ENCODE measurements around the gene ZKSCAN5. TPM values are rescaled to one million over a fixed set of nuclear protein-coding genes. Genes with fewer than 3 reads are reported as not detected.
"Not testable (repeated sequence)": the region's sequence is repeated elsewhere in the genome, so short reads cannot be mapped to it uniquely, and the experiment has no call there.

Gene ZKSCAN5
- total RNA-seq, 1 donor from 2014 or later, result 8.0 TPM

- H3K4me3 Mint-ChIP-seq, result no peak overlapping the region
- H3K4me1 Mint-ChIP-seq (ENCODE audit: low read depth), result peaks cover 43% of the 10 kb centered on the region
- peak overlapping the region; percentile 42 for H3K27ac Mint-ChIP-seq
Observed at GRCh38 chr7:99561737-99562051, 57.2 kb downstream of the ZKSCAN5 start.

GRCh38 chr7:99562114-99562784 lies 57.8 kb downstream of the ZKSCAN5 start:
- Mint-ChIP-seq H3K36me3 (ENCODE audit: low read depth) (peaks cover 48% of the 10 kb centered on the region), H3K4me3 (peak overlapping the region; percentile 63), H3K4me1 (ENCODE audit: low read depth) (peaks cover 39% of the 10 kb centered on the region)

More at GRCh38 chr7:99561737-99562051, 57.2 kb downstream of the ZKSCAN5 start:
- DNase-seq (ENCODE audit: low spot score), result no peak
- Mint-ChIP-seq H3K36me3 (ENCODE audit: low read depth) (peaks cover 48% of the 10 kb centered on the region), H3K9me3 (no peaks in the 10 kb centered on the region), H3K27me3 (ENCODE audit: insufficient read depth) (no peaks in the 10 kb centered on the region)
- intact Hi-C loops (cut with micrococcal nuclease), result no loop called here

GRCh38 chr7:99562832-99563231 lies 58.4 kb downstream of the ZKSCAN5 start:
- Mint-ChIP-seq H3K36me3 (ENCODE audit: low read depth) (peaks cover 48% of the 10 kb centered on the region), H3K9me3 (no peaks in the 10 kb centered on the region), H3K27me3 (ENCODE audit: insufficient read depth) (no peaks in the 10 kb centered on the region), H3K4me3 (peak overlapping the region; percentile 63), H3K4me1 (ENCODE audit: low read depth) (peaks cover 36% of the 10 kb centered on the region), H3K27ac (peak overlapping the region; percentile 32)
- no peak for DNase-seq (ENCODE audit: low spot score)
- intact Hi-C loops (cut with micrococcal nuclease), result no loop called here

More at GRCh38 chr7:99562114-99562784, 57.8 kb downstream of the ZKSCAN5 start:
- intact Hi-C loops (cut with micrococcal nuclease), result no loop called here
- Mint-ChIP-seq H3K9me3 (no peaks in the 10 kb centered on the region), H3K27ac (peak overlapping the region; percentile 32), H3K27me3 (ENCODE audit: insufficient read depth) (no peaks in the 10 kb centered on the region)
- DNase-seq (ENCODE audit: low spot score), result no peak

GRCh38 chr7:99563650-99564049 lies 59.2 kb downstream of the ZKSCAN5 start:
- Mint-ChIP-seq H3K36me3 (ENCODE audit: low read depth) (peaks cover 45% of the 10 kb centered on the region), H3K9me3 (no peaks in the 10 kb centered on the region), H3K4me1 (ENCODE audit: low read depth) (peaks cover 36% of the 10 kb centered on the region), H3K27me3 (ENCODE audit: insufficient read depth) (no peaks in the 10 kb centered on the region), H3K4me3 (no peak overlapping the region), H3K27ac (peak overlapping the region; percentile 61)
- DNase-seq (ENCODE audit: low spot score), result no peak
- intact Hi-C loops (cut with micrococcal nuclease), result no loop called here

- H3K9me3 Mint-ChIP-seq; H3K4me1 Mint-ChIP-seq (ENCODE audit: low read depth): not testable (repeated sequence)
- peaks cover 50% of the 10 kb centered on the region for H3K36me3 Mint-ChIP-seq (ENCODE audit: low read depth)
Observed at GRCh38 chr7:99568770-99569169, 64.3 kb downstream of the ZKSCAN5 start.

GRCh38 chr7:99571768-99572167 lies 67.3 kb downstream of the ZKSCAN5 start:
- DNase-seq (ENCODE audit: low spot score), result no peak
- Mint-ChIP-seq H3K4me1 (ENCODE audit: low read depth) (no peaks in the 10 kb centered on the region), H3K9me3 (no peaks in the 10 kb centered on the region), H3K4me3 (no peak overlapping the region), H3K27me3 (ENCODE audit: insufficient read depth) (no peaks in the 10 kb centered on the region), H3K27ac (no peak overlapping the region), H3K36me3 (ENCODE audit: low read depth) (peaks cover 32% of the 10 kb centered on the region)
- intact Hi-C loops (cut with micrococcal nuclease), result no loop called here

More at GRCh38 chr7:99568770-99569169, 64.3 kb downstream of the ZKSCAN5 start:
- DNase-seq (ENCODE audit: low spot score); H3K4me3 Mint-ChIP-seq; H3K27me3 Mint-ChIP-seq (ENCODE audit: insufficient read depth); intact Hi-C loops (cut with micrococcal nuclease); H3K27ac Mint-ChIP-seq: not testable (repeated sequence)

- Mint-ChIP-seq H3K9me3 (no peaks in the 10 kb centered on the region), H3K27ac (no peak overlapping the region), H3K36me3 (ENCODE audit: low read depth) (peaks cover 32% of the 10 kb centered on the region), H3K4me3 (no peak overlapping the region), H3K4me1 (ENCODE audit: low read depth) (no peaks in the 10 kb centered on the region), H3K27me3 (ENCODE audit: insufficient read depth) (no peaks in the 10 kb centered on the region)
- intact Hi-C loops (cut with micrococcal nuclease), result no loop called here
- no peak for DNase-seq (ENCODE audit: low spot score)
Observed at GRCh38 chr7:99573257-99573656, 68.8 kb downstream of the ZKSCAN5 start.

GRCh38 chr7:99576251-99576650 lies 71.8 kb downstream of the ZKSCAN5 start:
- H3K27me3 Mint-ChIP-seq (ENCODE audit: insufficient read depth), result peaks cover 1% of the 10 kb centered on the region
- no peak overlapping the region for H3K4me3 Mint-ChIP-seq
- no peak overlapping the region for H3K27ac Mint-ChIP-seq
- peaks cover 24% of the 10 kb centered on the region for H3K36me3 Mint-ChIP-seq (ENCODE audit: low read depth)
- H3K9me3 Mint-ChIP-seq, result no peaks in the 10 kb centered on the region
- intact Hi-C loops (cut with micrococcal nuclease), result no loop called here
- DNase-seq (ENCODE audit: low spot score), result no peak
- peaks cover 10% of the 10 kb centered on the region for H3K4me1 Mint-ChIP-seq (ENCODE audit: low read depth)

- H3K27me3 Mint-ChIP-seq (ENCODE audit: insufficient read depth), result peaks cover 1% of the 10 kb centered on the region
- no peak for DNase-seq (ENCODE audit: low spot score)
Observed at GRCh38 chr7:99579281-99579955, 75.0 kb downstream of the ZKSCAN5 start.

GRCh38 chr7:99579956-99580777 lies 75.7 kb downstream of the ZKSCAN5 start:
- H3K27ac Mint-ChIP-seq, result peak overlapping the region; percentile 58
- H3K4me1 Mint-ChIP-seq (ENCODE audit: low read depth), result peaks cover 10% of the 10 kb centered on the region
- peaks cover 3% of the 10 kb centered on the region for H3K27me3 Mint-ChIP-seq (ENCODE audit: insufficient read depth)
- peak overlapping the region; percentile 83 for H3K4me3 Mint-ChIP-seq
- DNase-seq (ENCODE audit: low spot score), result no peak
- H3K36me3 Mint-ChIP-seq (ENCODE audit: low read depth), result no peaks in the 10 kb centered on the region
- no peaks in the 10 kb centered on the region for H3K9me3 Mint-ChIP-seq
- intact Hi-C loops (cut with micrococcal nuclease), result no loop called here

More at GRCh38 chr7:99579281-99579955, 75.0 kb downstream of the ZKSCAN5 start:
- H3K36me3 Mint-ChIP-seq (ENCODE audit: low read depth), result no peaks in the 10 kb centered on the region
- intact Hi-C loops (cut with micrococcal nuclease), result no loop called here
- H3K9me3 Mint-ChIP-seq, result no peaks in the 10 kb centered on the region
- no peak overlapping the region for H3K4me3 Mint-ChIP-seq
- peaks cover 10% of the 10 kb centered on the region for H3K4me1 Mint-ChIP-seq (ENCODE audit: low read depth)
- no peak overlapping the region for H3K27ac Mint-ChIP-seq

GRCh38 chr7:99580778-99581332 lies 76.4 kb downstream of the ZKSCAN5 start:
- H3K27ac Mint-ChIP-seq; intact Hi-C loops (cut with micrococcal nuclease): not testable (repeated sequence)

More at GRCh38 chr7:99580778-99581332, 76.4 kb downstream of the ZKSCAN5 start:
- not testable (repeated sequence) for DNase-seq (ENCODE audit: low spot score); H3K27me3 Mint-ChIP-seq (ENCODE audit: insufficient read depth); H3K36me3 Mint-ChIP-seq (ENCODE audit: low read depth); H3K9me3 Mint-ChIP-seq
- Mint-ChIP-seq H3K4me1 (ENCODE audit: low read depth) (peaks cover 10% of the 10 kb centered on the region), H3K4me3 (peak overlapping the region; percentile 83)

All from activated T-helper 1 cell treated with anti-CD3 and anti-CD28 coated beads, Interleukin-12 subunit alpha, Interleukin-12 subunit beta, Interleukin-2, Interleukin-4 antibody, amounts not matched to agents 30 ng/mL and 10 ng/mL and 1 ng/mL, durations not matched to agents 14 hours and 24 hours and 36 hours (primary cell).